ENCODE measurements around the gene AGAP3.

- TF ChIP-seq EZH2phosphoT487 (IDR thresholded peaks at IDR 0.05; ENCODE audit: insufficient read depth, low read depth) (no peak), EZH2 (IDR thresholded peaks at IDR 0.05; ENCODE audit: insufficient read depth, poor library complexity, severe bottlenecking) (no peak)
Observed at GRCh38 chr7:151175793-151176311, 89.6 kb downstream of the AGAP3 start.

Measured in GM23248 (cell line).